Measurements from ENCODE around the gene RAB13. TPM values are rescaled to one million over a fixed set of nuclear protein-coding genes. Genes with fewer than 3 reads are reported as not detected.

Gene RAB13
- polyA plus RNA-seq, 3 donors, result 1.8 to 5.1 (median 3.9) TPM

DNA sequence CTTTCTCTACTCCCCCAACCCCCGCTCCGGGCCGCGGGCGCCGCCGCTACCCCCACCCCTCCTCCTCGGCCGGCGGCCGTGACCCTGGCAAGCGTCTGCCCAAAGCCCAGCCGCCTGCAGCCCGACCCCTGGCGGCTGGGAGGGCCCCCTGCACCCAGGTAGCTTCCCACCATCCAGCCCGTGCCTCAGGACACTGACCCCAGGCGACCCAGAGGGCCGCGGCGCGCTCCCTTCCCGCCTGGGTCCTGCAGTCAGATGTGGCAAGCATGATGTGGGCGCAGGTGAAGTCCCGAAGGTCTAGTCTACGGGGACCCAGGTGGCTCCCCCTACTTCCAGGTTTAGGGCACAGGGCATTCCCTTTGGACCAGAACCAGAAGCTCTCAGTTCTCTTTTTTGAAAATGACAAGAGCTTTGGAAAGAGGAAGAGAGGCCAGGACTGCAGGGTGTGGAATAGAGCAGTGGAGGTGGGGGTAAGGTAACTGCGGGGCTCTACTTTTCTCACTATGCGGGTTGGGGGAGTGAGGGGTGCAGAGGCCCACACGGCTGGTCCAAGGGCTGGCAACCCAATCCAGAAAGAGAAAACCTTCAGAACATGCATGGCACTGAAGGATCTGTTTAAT is 39.4 kb downstream of the RAB13 start, which contains the start of gene DENND4B:
DENND4B (minus strand) TSS at position 97 of the 620 bp plus-strand sequence. CDS start 2,344 bp downstream, outside the sequence.
- Mint-ChIP-seq H3K9me3 (no peaks in the 10 kb centered on the region), H3K4me1 (peaks cover 55% of the 10 kb centered on the region), H3K27me3 (ENCODE audit: low read depth in 3 of 3) (peaks cover 0 to 2% (median 0%) of the 10 kb centered on the region in 3 donors), H3K4me3 (peak within 1 kb of the TSS; percentile 83 to 93), H3K36me3 (peaks cover 58 to 62% of the 10 kb centered on the region in 2 donors), H3K27ac (peak within 1 kb of the TSS; percentile 98 to 100 (median 100))
- H3K4me2 ChIP-seq (replicated peaks; ENCODE audit: extremely low read depth, low read length, poor library complexity, severe bottlenecking), result peak within 1 kb of the TSS; percentile 83
- H3K9ac ChIP-seq (ENCODE audit: insufficient read depth, low read length, poor library complexity, severe bottlenecking), result peak within 1 kb of the TSS; percentile 94
- peak within 1 kb of the TSS; percentile 70 to 83 (median 83) for H3K4me3 ChIP-seq (replicated peaks in 1 of 3; ENCODE audit: low read depth in 2 of 3, low read length in 3 of 3)
- H3K27me3 ChIP-seq (ENCODE audit: control insufficient read depth in 2 of 2, insufficient read depth in 2 of 2, low read length in 2 of 2), result no peaks in the 10 kb centered on the region
- intact Hi-C loops (cut with micrococcal nuclease), result loop anchor here in 1 of 2 donors (2.0 kb wide), 1 partner anchor 16 kb away; the partner anchor contains the start of gene SLC39A1
- 0% methylated on average over 26 of the region's 28 CpGs for WGBS (ENCODE audit: insufficient coverage)
- TF ChIP-seq CTCF (IDR thresholded peaks at IDR 0.05), result peak; percentile 94
- H3K9me3 ChIP-seq (replicated peaks in 1 of 2; ENCODE audit: control insufficient read depth in 1 of 2, insufficient read depth in 1 of 2, low read length in 2 of 2), result no peaks in the 10 kb centered on the region
- peaks cover 59 to 61% of the 10 kb centered on the region in 2 donors for H3K36me3 ChIP-seq (replicated peaks in 1 of 2; ENCODE audit: control insufficient read depth in 1 of 2, insufficient read depth in 2 of 2, low read length in 2 of 2)
- DNase-seq, result peak; percentile 79 to 86 (median 85)
- H3K79me2 ChIP-seq (ENCODE audit: insufficient read depth, low read length), result peaks cover 49% of the 10 kb centered on the region
- H2AFZ ChIP-seq (ENCODE audit: insufficient read depth, low read depth, low read length, poor library complexity, severe bottlenecking), result peak within 1 kb of the TSS; percentile 7
- H3K4me1 ChIP-seq (ENCODE audit: control insufficient read depth in 1 of 2, insufficient read depth in 2 of 2, low read length in 2 of 2), result peaks cover 54 to 57% of the 10 kb centered on the region in 2 donors
- peak within 1 kb of the TSS; percentile 100 for H3K27ac ChIP-seq (ENCODE audit: low read depth in 1 of 2, low read length in 2 of 2)
- peaks cover 18% of the 10 kb centered on the region for H4K20me1 ChIP-seq (ENCODE audit: insufficient read depth, low read length)

GRCh38 chr1:153945795-153946621 is 40.1 kb downstream of the RAB13 start:
- Histone ChIP-seq H4K20me1 (ENCODE audit: insufficient read depth, low read length) (peaks cover 18% of the 10 kb centered on the region), H3K36me3 (replicated peaks in 1 of 2; ENCODE audit: control insufficient read depth in 1 of 2, insufficient read depth in 2 of 2, low read length in 2 of 2) (peaks cover 59 to 61% of the 10 kb centered on the region in 2 donors), H3K9ac (ENCODE audit: insufficient read depth, low read length, poor library complexity, severe bottlenecking) (peak overlapping the region; percentile 94), H3K79me2 (ENCODE audit: insufficient read depth, low read length) (peaks cover 54% of the 10 kb centered on the region), H3K27ac (ENCODE audit: low read depth in 1 of 2, low read length in 2 of 2) (peak overlapping the region; percentile 100), H3K9me3 (replicated peaks in 1 of 2; ENCODE audit: control insufficient read depth in 1 of 2, insufficient read depth in 1 of 2, low read length in 2 of 2) (no peaks in the 10 kb centered on the region), H3K27me3 (ENCODE audit: control insufficient read depth in 2 of 2, insufficient read depth in 2 of 2, low read length in 2 of 2) (no peaks in the 10 kb centered on the region), H3K4me2 (replicated peaks; ENCODE audit: extremely low read depth, low read length, poor library complexity, severe bottlenecking) (peak overlapping the region; percentile 83), H2AFZ (ENCODE audit: insufficient read depth, low read depth, low read length, poor library complexity, severe bottlenecking) (peak overlapping the region; percentile 7), H3K4me1 (ENCODE audit: control insufficient read depth in 1 of 2, insufficient read depth in 2 of 2, low read length in 2 of 2) (peaks cover 54 to 61% of the 10 kb centered on the region in 2 donors), H3K4me3 (replicated peaks in 1 of 3; ENCODE audit: low read depth in 2 of 3, low read length in 3 of 3) (peak overlapping the region; percentile 70 to 83 (median 83))
- Mint-ChIP-seq H3K4me3 (peak overlapping the region; percentile 83 to 93), H3K4me1 (peaks cover 55% of the 10 kb centered on the region), H3K27me3 (ENCODE audit: low read depth in 3 of 3) (peaks cover 0 to under 1% (median 0%) of the 10 kb centered on the region in 3 donors), H3K9me3 (no peaks in the 10 kb centered on the region), H3K27ac (peak overlapping the region; percentile 98 to 100 (median 100)), H3K36me3 (peaks cover 56 to 62% of the 10 kb centered on the region in 2 donors)
- intact Hi-C loops (cut with micrococcal nuclease), result loop anchor here in 1 of 2 donors (2.0 kb wide), 2 partner anchors 17 to 23 kb away; partner anchors contain the start of genes GATAD2B and SLC39A1
- under 1% methylated on average over 83 of the region's 95 CpGs for WGBS (ENCODE audit: insufficient coverage)
- DNase-seq, result peak; percentile 95 to 99 (median 99)
- no peak for TF ChIP-seq CTCF (IDR thresholded peaks at IDR 0.05)
